Measurements from ENCODE around the gene FAT1.
"Not testable (repeated sequence)": the region's sequence is repeated elsewhere in the genome, so short reads cannot be mapped to it uniquely, and the experiment has no call there.

The FAT1 gene

GRCh38 chr4:186762361-186762760 is 38.7 kb upstream of the FAT1 start:
- Histone ChIP-seq H3K27ac (ENCODE audit: low read depth, low read length) (no peak overlapping the region), H3K9ac (ENCODE audit: low read length in 5 of 5) (no peak overlapping the region), H3K27me3 (ENCODE audit: control insufficient read depth in 5 of 5, insufficient read depth in 4 of 5, low read length in 5 of 5) (no peaks in the 10 kb centered on the region), H3K4me1 (ENCODE audit: control insufficient read depth in 5 of 5, insufficient read depth in 5 of 5, low read length in 5 of 5) (peaks cover 0 to 26% (median 9%) of the 10 kb centered on the region in 5 donors), H3K9me3 (ENCODE audit: control insufficient read depth in 5 of 5, low read length in 5 of 5) (no peaks in the 10 kb centered on the region), H3K4me3 (ENCODE audit: low read depth in 1 of 5, low read length in 5 of 5) (no peak overlapping the region), H3K36me3 (ENCODE audit: control insufficient read depth in 5 of 5, insufficient read depth in 5 of 5, low read length in 5 of 5) (no peaks in the 10 kb centered on the region)

DNA sequence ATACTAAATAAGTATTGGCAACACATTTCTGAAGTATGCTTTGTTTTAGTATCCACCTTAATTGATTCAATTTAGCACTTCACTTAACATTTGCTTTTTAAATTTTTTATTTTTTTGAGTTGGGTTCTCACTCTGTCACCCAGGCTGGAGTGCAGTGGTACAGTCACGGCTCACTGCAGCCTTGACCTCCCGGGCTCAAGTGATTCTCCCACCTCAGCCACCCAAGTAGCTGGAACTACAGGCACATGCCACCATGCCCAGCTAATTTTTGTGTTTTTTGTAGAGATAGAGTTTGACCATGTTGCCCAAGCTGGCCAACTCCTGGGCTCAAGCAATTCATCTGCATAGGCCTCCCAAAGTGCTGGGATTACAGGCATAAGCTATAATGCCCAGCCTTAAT is 38.3 kb upstream of the FAT1 start:
- peaks cover 0 to 26% (median 9%) of the 10 kb centered on the region in 5 donors for H3K4me1 ChIP-seq (ENCODE audit: control insufficient read depth in 5 of 5, insufficient read depth in 5 of 5, low read length in 5 of 5)
- not testable (repeated sequence) for H3K4me3 ChIP-seq (ENCODE audit: low read depth in 1 of 5, low read length in 5 of 5); H3K27me3 ChIP-seq (ENCODE audit: control insufficient read depth in 5 of 5, insufficient read depth in 4 of 5, low read length in 5 of 5); H3K9me3 ChIP-seq (ENCODE audit: control insufficient read depth in 5 of 5, low read length in 5 of 5); H3K27ac ChIP-seq (ENCODE audit: low read depth, low read length); H3K9ac ChIP-seq (ENCODE audit: low read length in 5 of 5); H3K36me3 ChIP-seq (ENCODE audit: control insufficient read depth in 5 of 5, insufficient read depth in 5 of 5, low read length in 5 of 5)

- no peaks in the 10 kb centered on the region for H3K36me3 ChIP-seq (ENCODE audit: control insufficient read depth in 5 of 5, insufficient read depth in 5 of 5, low read length in 5 of 5)
- H3K9me3 ChIP-seq (ENCODE audit: control insufficient read depth in 5 of 5, low read length in 5 of 5) = peaks cover 0 to 2% (median 0%) of the 10 kb centered on the region in 5 donors
- no peak overlapping the region for H3K27ac ChIP-seq (ENCODE audit: low read depth, low read length)
- H3K4me1 ChIP-seq (ENCODE audit: control insufficient read depth in 5 of 5, insufficient read depth in 5 of 5, low read length in 5 of 5) = peaks cover 0 to 26% (median 9%) of the 10 kb centered on the region in 5 donors
- H3K9ac ChIP-seq (ENCODE audit: low read length in 5 of 5) = no peak overlapping the region
- no peaks in the 10 kb centered on the region for H3K27me3 ChIP-seq (ENCODE audit: control insufficient read depth in 5 of 5, insufficient read depth in 4 of 5, low read length in 5 of 5)
- no peak overlapping the region for H3K4me3 ChIP-seq (ENCODE audit: low read depth in 1 of 5, low read length in 5 of 5)
These were observed 37.7 kb upstream of the FAT1 start for GRCh38 chr4:186761393-186761792.

DNA sequence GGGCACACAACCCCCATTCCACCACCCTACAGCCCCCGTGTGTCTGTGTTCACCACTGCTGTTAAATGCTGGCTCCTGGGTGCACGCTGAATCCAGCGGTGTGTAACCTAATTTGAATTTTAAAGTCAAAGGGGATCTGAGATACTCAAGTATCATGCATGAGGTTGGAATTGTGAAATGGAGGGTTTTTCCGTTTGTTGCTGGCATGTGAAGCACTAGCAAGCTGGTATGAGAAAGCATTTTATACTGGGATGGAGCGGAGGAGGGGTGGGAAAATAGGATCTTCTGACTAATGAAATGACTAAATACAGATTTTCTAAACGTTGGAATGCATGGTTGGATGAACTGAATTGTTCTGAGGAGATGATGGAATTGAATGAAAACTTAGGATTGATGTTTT is 36.9 kb upstream of the FAT1 start:
- no peak overlapping the region for H3K4me3 ChIP-seq (ENCODE audit: low read depth in 1 of 5, low read length in 5 of 5)
- no peak overlapping the region for H3K9ac ChIP-seq (ENCODE audit: low read length in 5 of 5)
- peaks cover 0 to 21% (median 5%) of the 10 kb centered on the region in 5 donors for H3K4me1 ChIP-seq (ENCODE audit: control insufficient read depth in 5 of 5, insufficient read depth in 5 of 5, low read length in 5 of 5)
- H3K27me3 ChIP-seq (ENCODE audit: control insufficient read depth in 5 of 5, insufficient read depth in 4 of 5, low read length in 5 of 5) = no peaks in the 10 kb centered on the region
- H3K9me3 ChIP-seq (ENCODE audit: control insufficient read depth in 5 of 5, low read length in 5 of 5) = peaks cover 0 to 2% (median 0%) of the 10 kb centered on the region in 5 donors
- no peak overlapping the region for H3K27ac ChIP-seq (ENCODE audit: low read depth, low read length)
- no peaks in the 10 kb centered on the region for H3K36me3 ChIP-seq (ENCODE audit: control insufficient read depth in 5 of 5, insufficient read depth in 5 of 5, low read length in 5 of 5)

DNA sequence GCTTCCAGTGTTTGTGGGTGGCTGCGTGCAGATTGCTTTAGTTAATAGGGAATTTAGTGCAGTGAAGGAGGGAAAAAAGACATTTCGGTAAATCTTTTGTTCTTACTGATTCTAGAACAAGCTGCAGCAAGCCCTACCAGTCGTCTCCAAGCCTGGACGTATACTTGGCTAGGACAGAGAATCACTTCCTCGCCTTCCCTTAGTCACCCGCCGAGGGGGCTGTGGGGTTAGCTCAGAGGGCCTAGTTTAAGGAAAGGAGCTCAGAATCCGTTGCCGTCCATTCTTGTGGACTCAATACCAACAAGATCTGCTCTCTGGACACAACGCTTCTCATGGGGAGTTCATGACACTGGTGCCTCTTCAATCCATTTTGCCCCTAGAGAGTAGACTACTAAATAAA is 36.3 kb upstream of the FAT1 start:
- Histone ChIP-seq H3K9ac (ENCODE audit: low read length in 5 of 5) (no peak overlapping the region), H3K36me3 (ENCODE audit: control insufficient read depth in 5 of 5, insufficient read depth in 5 of 5, low read length in 5 of 5) (no peaks in the 10 kb centered on the region), H3K27ac (ENCODE audit: low read depth, low read length) (no peak overlapping the region), H3K27me3 (ENCODE audit: control insufficient read depth in 5 of 5, insufficient read depth in 4 of 5, low read length in 5 of 5) (no peaks in the 10 kb centered on the region), H3K4me1 (ENCODE audit: control insufficient read depth in 5 of 5, insufficient read depth in 5 of 5, low read length in 5 of 5) (peaks cover 0 to 17% (median 0%) of the 10 kb centered on the region in 5 donors), H3K9me3 (ENCODE audit: control insufficient read depth in 5 of 5, low read length in 5 of 5) (peaks cover 0 to 2% (median 0%) of the 10 kb centered on the region in 5 donors), H3K4me3 (ENCODE audit: low read depth in 1 of 5, low read length in 5 of 5) (no peak overlapping the region)

DNA sequence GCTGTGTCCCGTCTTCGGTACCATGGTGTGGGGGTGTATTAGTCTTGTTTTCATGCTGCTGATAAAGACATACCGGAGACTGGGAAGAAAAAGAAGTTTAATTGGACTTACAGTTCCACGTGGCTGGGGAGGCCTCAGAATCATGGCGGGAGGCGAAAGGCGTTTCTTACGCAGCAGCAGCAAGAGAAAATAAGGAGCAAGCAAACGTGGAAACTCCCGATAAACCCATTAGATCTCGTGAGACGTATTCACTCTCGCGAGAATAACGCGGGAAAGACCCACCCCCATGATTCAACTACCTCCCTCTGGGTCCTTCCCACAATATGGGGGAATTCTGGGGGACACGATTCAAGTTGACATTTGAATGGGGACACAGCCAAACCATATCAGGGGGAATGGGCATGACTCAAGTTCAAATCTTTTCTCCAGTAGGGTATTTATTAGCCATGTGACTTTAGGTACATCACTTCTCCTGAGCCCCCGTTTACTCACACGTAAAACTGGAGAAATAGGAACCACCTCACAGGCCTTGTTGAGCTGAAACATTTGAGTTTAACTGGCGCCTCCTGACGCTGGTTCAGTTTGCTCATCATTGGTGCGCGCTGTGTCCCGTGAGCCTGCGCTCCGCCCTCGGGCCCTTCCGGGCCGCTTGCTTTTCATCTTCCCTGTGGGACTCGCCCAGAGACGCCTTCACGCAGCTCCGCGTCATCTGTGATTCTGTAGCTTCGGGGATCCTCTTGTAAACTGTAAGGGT is 35.5 kb upstream of the FAT1 start:
- Histone ChIP-seq H3K4me3 (ENCODE audit: low read depth in 1 of 5, low read length in 5 of 5) (no peak overlapping the region), H3K27me3 (ENCODE audit: control insufficient read depth in 5 of 5, insufficient read depth in 4 of 5, low read length in 5 of 5) (no peaks in the 10 kb centered on the region), H3K36me3 (ENCODE audit: control insufficient read depth in 5 of 5, insufficient read depth in 5 of 5, low read length in 5 of 5) (no peaks in the 10 kb centered on the region), H3K4me1 (ENCODE audit: control insufficient read depth in 5 of 5, insufficient read depth in 5 of 5, low read length in 5 of 5) (peaks cover 0 to 13% (median 0%) of the 10 kb centered on the region in 5 donors), H3K9me3 (ENCODE audit: control insufficient read depth in 5 of 5, low read length in 5 of 5) (peaks cover 0 to 2% (median 0%) of the 10 kb centered on the region in 5 donors), H3K27ac (ENCODE audit: low read depth, low read length) (no peak overlapping the region), H3K9ac (ENCODE audit: low read length in 5 of 5) (no peak overlapping the region)

DNA sequence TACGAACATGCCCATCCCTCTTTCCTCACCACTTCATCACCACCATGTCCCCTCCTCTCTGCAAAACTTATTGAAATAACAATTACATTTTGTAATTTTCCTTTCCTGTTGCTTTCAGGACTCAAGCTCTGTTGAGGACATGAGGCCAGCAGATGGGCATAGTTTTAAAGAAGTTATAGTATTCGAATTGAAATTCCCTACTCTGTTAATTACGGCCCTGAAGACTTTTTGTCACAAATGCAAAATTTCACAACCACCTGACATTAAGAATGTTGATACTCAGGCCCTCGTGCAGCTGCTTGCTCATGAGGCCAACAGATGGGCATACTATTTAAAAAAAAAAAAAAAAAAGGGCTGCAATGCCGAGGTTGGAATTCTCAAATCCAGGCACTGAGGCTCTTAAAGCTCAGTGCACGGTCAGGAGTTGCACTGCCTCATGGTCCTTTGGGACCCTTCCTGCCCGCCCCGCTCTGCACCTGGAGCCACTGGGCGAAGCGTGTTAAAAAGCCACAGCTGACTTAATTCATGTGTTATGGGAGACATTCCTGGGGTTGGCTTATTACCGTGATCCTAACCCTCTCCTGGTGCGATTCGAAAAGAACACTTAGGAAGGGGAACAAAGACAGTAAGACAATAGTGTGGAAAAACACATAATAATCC is 34.2 kb upstream of the FAT1 start:
- H3K9ac ChIP-seq (ENCODE audit: low read length in 5 of 5) = no peak overlapping the region
- peaks cover 0 to 13% (median 0%) of the 10 kb centered on the region in 5 donors for H3K4me1 ChIP-seq (ENCODE audit: control insufficient read depth in 5 of 5, insufficient read depth in 5 of 5, low read length in 5 of 5)
- peaks cover 0 to 2% (median 0%) of the 10 kb centered on the region in 5 donors for H3K9me3 ChIP-seq (ENCODE audit: control insufficient read depth in 5 of 5, low read length in 5 of 5)
- H3K27me3 ChIP-seq (ENCODE audit: control insufficient read depth in 5 of 5, insufficient read depth in 4 of 5, low read length in 5 of 5) = no peaks in the 10 kb centered on the region
- H3K27ac ChIP-seq (ENCODE audit: low read depth, low read length) = no peak overlapping the region
- H3K36me3 ChIP-seq (ENCODE audit: control insufficient read depth in 5 of 5, insufficient read depth in 5 of 5, low read length in 5 of 5) = no peaks in the 10 kb centered on the region
- no peak overlapping the region for H3K4me3 ChIP-seq (ENCODE audit: low read depth in 1 of 5, low read length in 5 of 5)

GRCh38 chr4:186756550-186756949 is 32.9 kb upstream of the FAT1 start:
- H3K9me3 ChIP-seq (ENCODE audit: control insufficient read depth in 5 of 5, low read length in 5 of 5); H3K27me3 ChIP-seq (ENCODE audit: control insufficient read depth in 5 of 5, insufficient read depth in 4 of 5, low read length in 5 of 5); H3K27ac ChIP-seq (ENCODE audit: low read depth, low read length); H3K4me3 ChIP-seq (ENCODE audit: low read depth in 1 of 5, low read length in 5 of 5); H3K9ac ChIP-seq (ENCODE audit: low read length in 5 of 5); H3K36me3 ChIP-seq (ENCODE audit: control insufficient read depth in 5 of 5, insufficient read depth in 5 of 5, low read length in 5 of 5); H3K4me1 ChIP-seq (ENCODE audit: control insufficient read depth in 5 of 5, insufficient read depth in 5 of 5, low read length in 5 of 5): not testable (repeated sequence)

DNA sequence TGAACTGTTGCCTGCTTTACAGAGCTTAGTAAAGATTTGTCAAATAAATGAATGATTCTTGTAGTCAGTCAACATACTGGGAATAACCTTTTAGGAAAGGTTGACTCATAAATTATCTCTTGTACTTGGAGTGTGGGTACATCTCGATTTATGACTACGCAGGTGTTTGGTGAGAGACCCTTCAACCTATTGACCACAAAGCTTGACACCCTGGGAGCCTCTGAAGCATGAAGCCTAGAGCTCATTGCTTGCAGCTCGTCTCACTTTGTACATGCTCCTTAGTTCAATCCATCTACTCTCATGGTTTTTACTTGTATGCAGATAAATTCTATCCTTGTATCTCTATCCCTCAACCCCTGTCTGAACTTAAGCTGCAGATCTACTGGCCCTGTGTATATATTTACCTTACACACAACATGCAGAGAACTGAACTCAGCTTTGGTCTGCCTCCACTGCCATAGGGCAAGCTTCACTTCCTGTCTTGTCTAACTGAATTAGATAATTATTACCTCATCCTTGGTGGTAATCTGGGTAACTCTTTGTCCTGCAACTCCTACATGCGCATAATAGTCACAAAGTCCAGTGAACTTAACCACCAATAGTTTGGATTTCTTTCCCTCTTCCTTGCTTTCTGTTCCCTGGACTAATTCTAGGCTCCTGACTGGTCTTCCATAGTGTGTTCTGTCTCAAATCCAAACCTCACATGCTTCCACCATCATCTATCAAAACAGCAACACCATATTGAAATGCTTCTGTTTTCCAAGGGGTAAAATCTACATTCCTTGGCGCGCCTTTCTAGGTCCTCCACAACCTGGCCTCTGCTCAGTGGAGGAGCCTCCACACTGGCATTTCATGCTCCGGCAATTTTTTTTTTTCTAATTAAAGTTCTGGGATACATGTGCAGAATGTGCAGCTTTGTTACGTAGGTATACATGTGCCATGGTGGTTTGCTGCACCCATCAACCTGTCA is 32.2 kb upstream of the FAT1 start:
- Histone ChIP-seq H3K27ac (ENCODE audit: low read depth, low read length) (no peak overlapping the region), H3K27me3 (ENCODE audit: control insufficient read depth in 5 of 5, insufficient read depth in 4 of 5, low read length in 5 of 5) (no peaks in the 10 kb centered on the region), H3K4me3 (ENCODE audit: low read depth in 1 of 5, low read length in 5 of 5) (no peak overlapping the region), H3K36me3 (ENCODE audit: control insufficient read depth in 5 of 5, insufficient read depth in 5 of 5, low read length in 5 of 5) (no peaks in the 10 kb centered on the region), H3K9ac (ENCODE audit: low read length in 5 of 5) (no peak overlapping the region), H3K9me3 (ENCODE audit: control insufficient read depth in 5 of 5, low read length in 5 of 5) (peaks cover 0 to 2% (median 0%) of the 10 kb centered on the region in 5 donors), H3K4me1 (ENCODE audit: control insufficient read depth in 5 of 5, insufficient read depth in 5 of 5, low read length in 5 of 5) (peaks cover 0 to under 1% (median 0%) of the 10 kb centered on the region in 5 donors)
